Coronary artery (tissue), 2 donors: ENCODE results near the gene NUP214.
"Not testable (repeated sequence)": the region's sequence is repeated elsewhere in the genome, so short reads cannot be mapped to it uniquely, and the experiment has no call there.

Source experiments
- DNase-seq: peaks from one replicate; pipeline ENCODE4 v3.0.0-alpha.2; 2017; ENCODE audit warnings: low spot score
- H3K27ac ChIP-seq, 2 donors: fragments of 200-600 bp; sonication (generic); one replicate each; pipeline ENCODE4 v1.5.1; 2016 to 2019
- H3K4me3 ChIP-seq: fragments of 200-600 bp; sonication (generic); 2 replicates; pipeline ENCODE4 v1.5.1; 2016; ENCODE audit warnings: mild to moderate bottlenecking, moderate library complexity
- TF ChIP-seq, protein P1 (sequence below): fragments of 200-600 bp; sonication (generic); IDR thresholded peaks from one replicate; pipeline ENCODE4 v1.5.1; 2019; ENCODE audit warnings: antibody characterized with exemption

Gene NUP214

DNA sequence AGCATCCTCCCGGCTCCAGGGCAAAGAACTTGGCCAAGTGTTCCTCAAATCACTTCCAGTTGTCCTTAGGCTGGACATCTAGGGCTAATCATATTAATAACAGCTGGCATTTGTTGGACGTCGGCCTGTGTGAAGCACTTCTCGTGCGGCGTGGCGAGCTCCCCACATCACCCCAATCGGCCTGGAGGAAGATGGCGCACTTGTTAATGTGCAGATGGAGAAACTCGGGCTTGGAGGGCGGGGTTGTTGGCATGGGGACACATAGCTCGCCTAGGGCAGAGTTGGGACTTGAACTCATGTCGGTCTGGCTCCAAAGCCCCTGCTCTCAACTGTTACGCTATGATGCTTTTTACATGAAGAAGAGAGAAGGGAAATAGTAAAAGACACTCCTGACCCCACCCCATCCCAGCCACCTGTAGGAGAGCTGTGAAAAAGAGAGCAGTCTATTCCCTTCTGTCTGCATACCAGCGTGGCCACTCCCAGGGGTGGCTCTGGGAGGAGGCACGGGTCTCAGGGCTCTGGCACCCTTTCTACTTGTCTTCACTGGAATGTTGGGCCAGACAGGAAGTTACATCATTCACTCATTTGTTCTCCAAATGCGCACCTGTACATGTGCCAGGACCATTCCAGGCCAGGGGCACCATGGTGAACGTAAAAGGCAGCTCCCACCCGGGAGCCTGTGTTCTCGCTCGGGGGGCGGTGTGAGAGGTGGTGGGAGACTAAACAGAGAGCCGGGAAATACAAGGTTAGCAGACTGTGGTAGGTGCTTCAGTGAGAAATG, 12.8 kb upstream of the NUP214 start:
- H3K27ac ChIP-seq = peak overlapping the region in 1 of 2 donors; percentile 21
- no peak for DNase-seq
- H3K4me3 ChIP-seq = no peak overlapping the region
- TF ChIP-seq, protein P1, sequence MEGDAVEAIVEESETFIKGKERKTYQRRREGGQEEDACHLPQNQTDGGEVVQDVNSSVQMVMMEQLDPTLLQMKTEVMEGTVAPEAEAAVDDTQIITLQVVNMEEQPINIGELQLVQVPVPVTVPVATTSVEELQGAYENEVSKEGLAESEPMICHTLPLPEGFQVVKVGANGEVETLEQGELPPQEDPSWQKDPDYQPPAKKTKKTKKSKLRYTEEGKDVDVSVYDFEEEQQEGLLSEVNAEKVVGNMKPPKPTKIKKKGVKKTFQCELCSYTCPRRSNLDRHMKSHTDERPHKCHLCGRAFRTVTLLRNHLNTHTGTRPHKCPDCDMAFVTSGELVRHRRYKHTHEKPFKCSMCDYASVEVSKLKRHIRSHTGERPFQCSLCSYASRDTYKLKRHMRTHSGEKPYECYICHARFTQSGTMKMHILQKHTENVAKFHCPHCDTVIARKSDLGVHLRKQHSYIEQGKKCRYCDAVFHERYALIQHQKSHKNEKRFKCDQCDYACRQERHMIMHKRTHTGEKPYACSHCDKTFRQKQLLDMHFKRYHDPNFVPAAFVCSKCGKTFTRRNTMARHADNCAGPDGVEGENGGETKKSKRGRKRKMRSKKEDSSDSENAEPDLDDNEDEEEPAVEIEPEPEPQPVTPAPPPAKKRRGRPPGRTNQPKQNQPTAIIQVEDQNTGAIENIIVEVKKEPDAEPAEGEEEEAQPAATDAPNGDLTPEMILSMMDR = no peak

DNA sequence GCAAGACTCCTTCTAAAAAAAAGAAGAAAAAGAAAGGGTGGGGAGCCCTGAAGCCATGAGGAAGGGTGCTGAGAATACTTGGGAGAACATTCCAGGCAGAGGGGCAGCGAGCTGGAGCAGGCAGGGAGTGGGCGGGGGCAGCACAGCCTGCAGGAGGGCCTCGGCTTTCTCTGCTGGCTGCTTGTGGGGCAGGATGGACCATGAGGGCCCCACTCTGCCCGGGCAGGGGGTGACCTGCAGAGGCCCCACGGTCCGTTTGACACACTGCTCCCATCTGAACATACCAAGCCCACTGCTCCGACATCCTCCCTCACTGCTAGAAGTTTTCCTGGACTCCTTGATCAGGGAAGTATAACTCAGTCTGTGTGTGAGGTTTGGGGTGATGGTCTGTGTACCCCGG, 11.7 kb upstream of the NUP214 start:
- TF ChIP-seq, protein P1 = no peak
- no peak for DNase-seq
- Histone ChIP-seq H3K4me3 (no peak overlapping the region), H3K27ac (no peak overlapping the region)

DNA sequence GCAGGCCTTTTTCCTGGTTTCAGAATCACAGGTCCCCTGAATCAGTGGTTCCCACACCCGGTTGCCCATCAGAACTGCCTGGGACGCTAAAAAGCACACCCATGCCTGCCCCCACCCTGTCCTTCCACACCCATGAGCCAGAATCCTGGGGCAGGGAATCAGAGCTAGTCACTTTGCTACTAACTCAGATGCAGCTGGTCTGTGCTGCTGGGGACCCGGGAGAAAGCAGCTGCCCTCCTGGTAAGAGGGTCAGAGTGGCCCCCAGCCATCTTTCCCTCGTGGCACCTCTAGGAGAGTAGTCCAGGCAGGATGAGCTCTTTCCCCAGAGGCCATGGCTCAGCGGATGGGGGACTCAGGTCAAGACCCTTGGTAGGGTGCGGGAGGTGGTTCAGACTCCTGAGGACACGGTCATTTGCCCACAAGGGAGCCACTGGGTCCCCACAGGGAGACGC, 11.3 kb upstream of the NUP214 start:
- TF ChIP-seq, protein P1 = no peak
- no peak overlapping the region for H3K4me3 ChIP-seq
- no peak for DNase-seq
- no peak overlapping the region for H3K27ac ChIP-seq

DNA sequence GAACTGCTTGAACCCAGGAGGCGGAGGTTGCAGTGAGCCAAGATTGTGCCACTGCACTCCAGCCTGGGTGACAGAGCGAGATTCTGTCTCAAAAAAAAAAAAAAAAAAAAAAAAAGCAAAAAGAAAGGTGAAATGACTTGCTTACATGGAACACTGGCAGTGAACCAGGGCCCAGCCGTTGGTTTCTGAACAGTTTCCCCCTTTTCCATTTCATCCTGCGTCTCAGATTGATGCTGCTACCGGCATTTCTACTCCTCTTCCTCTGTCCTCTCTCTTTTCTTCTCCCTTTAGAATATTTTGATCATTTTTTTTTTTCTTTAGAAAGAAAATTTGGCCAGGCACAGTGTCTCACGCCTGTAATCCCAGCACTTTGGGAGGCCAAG, 10.0 kb upstream of the NUP214 start:
- not testable (repeated sequence) for H3K4me3 ChIP-seq, H3K27ac ChIP-seq, DNase-seq

DNA sequence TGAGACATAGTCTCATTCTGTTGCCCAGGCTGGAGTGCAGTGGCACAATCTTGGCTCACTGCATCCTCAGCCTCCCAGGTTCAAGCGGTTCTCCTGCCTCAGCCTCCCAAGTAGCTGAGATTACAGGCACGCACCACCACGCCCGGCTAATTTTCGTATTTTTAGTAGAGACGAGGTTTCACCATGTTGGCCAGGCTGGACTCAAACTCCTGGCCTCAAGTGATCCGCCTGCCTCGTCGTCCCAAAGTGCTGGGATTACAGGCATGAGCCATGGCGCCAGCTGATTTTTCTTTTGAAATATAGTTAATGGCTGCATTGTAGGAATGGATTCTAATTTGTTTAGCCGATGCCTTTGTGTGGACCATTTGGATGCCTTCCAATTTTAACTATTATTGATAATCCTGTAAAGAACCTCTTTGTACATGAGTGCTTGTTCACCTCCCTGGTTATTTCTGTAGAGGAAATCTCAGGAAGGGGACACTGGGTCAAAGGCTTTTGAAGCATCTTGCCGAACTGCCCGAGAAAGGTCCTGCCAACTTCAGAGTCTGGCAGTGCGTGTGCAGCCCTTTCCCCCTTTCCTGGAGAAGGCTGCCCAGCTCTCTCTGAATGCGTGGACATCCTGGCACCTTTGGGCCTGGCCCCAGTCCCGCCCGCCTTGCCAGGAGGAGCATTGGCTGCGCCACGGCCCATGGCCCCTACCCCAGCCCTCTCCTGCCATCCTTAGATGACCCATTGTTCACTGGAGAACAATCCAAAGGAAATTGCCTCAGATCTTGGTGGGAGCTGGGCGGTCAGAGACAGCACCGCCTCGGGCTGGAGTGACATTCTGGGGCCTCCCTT, 8.9 kb upstream of the NUP214 start:
- no peak for DNase-seq
- TF ChIP-seq, protein P1 = no peak
- H3K4me3 ChIP-seq = no peak overlapping the region
- H3K27ac ChIP-seq = peak overlapping the region in 1 of 2 donors; percentile 41

DNA sequence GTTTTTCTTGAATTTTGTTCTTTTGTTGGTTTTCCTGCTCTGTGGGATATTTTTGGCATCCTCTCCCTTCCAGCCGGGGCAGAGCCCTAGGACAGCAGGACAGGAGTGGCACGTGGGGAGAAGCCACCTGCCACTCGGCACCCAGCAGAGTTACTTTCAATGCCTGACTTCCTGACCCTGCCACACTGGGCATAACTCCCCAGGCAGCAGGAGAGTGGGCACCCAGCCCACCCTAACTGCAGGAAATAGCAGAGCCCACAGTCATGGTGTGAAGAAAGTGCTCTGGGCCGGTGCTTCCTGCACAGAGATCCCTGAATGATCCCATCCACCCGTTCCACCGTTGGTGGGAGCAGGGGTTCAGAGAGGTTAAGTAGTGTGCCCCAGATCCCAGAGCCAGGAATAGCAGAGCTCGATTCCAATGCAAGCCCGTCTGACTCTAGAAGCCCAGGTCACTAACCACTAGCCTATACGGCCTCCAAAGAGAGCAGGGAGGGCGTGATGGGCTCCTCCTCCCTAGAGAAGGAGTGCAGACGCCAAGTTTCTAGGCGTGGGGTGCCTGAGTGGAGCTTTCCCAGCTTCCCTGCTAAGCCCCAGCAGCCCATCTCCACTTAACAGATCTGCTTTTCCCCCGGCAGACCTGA, 8.1 kb upstream of the NUP214 start:
- TF ChIP-seq, protein P1 = no peak
- no peak for DNase-seq
- Histone ChIP-seq H3K27ac (peak overlapping the region in 1 of 2 donors; percentile 41), H3K4me3 (no peak overlapping the region)

DNA sequence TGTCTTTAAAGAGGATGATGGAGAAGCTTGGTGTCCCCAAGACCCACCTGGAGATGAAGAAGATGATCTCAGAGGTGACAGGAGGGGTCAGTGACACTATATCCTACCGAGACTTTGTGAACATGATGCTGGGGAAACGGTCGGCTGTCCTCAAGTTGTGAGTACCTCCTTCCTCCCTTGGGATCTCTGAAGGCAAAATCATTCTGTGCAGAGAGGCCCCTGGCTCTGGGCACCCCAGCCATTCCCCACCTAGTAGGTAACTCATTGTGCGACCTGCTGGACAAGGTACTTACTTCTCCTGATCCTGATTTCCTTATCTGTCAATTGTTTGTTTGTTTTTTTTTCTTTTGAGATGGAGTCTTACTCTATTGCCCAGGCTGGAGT, 7.6 kb upstream of the NUP214 start:
- TF ChIP-seq, protein P1 = no peak
- no peak overlapping the region for H3K4me3 ChIP-seq
- peak overlapping the region in 1 of 2 donors; percentile 41 for H3K27ac ChIP-seq
- DNase-seq = no peak
